Body of pancreas (tissue), 4 donors: Measurements from ENCODE around the gene MRAP2.

ENCODE experiments used
- CTCF ChIP-seq, 7 experiments: fragments of 450-650 bp in 4 of 7; fragments of 200-600 bp in 3 of 7; sonication (generic) in 3 of 7; IDR thresholded peaks; one replicate each; pipeline ENCODE4 v1.5.1; 2016 to 2019; ENCODE audit warnings: antibody characterized with exemption in 7 of 7
- POLR2A ChIP-seq, 3 donors: fragments of 450-650 bp; IDR thresholded peaks; one replicate each; pipeline ENCODE4 v1.6.1; 2016; ENCODE audit warnings: antibody characterized with exemption in 3 of 3, mild to moderate bottlenecking in 2 of 3

DNA sequence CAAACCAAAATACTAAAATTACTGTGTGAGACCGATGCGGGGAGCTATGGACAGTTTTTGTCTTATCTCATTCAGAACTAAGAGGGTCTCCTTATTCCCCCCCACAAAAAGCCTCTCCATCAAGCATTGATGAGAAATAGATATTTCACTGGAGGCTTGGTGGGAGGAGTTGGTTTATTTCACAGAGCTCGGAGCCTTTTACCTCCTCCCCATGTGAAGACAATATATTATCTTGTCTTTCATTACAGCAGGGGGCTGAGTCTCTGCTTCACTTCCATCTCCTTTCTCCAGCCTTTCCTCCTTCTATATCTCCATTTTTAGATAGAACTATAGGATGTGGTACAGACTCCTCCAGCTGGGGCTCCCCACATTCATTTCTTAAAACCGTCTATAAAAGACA lies 29.9 kb upstream of the MRAP2 start:
- TF ChIP-seq CTCF (IDR thresholded peaks at IDR 0.05), result no peak
- no peak for TF ChIP-seq POLR2A (IDR thresholded peaks at IDR 0.05)
